ENCODE results near the gene LTBP2.
"Not testable (repeated sequence)": the region's sequence is repeated elsewhere in the genome, so short reads cannot be mapped to it uniquely, and the experiment has no call there.

The LTBP2 gene

GRCh38 chr14:74474376-74474775 lies 137.7 kb downstream of the LTBP2 start:
- DNase-seq: no peak

DNA sequence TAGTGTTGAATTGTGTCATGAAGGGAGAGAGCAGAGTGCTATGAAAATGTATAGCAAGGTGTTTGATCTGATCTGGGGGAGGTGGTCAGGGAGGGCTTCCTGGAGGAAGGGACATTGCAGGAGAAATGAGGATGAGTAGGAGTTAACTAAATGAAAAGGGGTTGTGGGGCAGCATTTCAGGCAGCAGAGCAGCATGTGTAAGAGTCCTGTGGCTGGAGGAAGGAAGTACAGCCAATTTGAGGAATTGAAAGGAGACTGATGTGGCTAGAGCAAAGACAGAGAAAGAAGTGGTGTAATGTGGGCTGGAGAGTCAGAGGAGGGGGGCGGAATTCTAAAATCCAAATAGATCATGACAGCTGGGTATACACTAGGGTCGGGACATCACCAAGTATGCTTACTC lies 139.4 kb downstream of the LTBP2 start:
- no peak for DNase-seq

DNA sequence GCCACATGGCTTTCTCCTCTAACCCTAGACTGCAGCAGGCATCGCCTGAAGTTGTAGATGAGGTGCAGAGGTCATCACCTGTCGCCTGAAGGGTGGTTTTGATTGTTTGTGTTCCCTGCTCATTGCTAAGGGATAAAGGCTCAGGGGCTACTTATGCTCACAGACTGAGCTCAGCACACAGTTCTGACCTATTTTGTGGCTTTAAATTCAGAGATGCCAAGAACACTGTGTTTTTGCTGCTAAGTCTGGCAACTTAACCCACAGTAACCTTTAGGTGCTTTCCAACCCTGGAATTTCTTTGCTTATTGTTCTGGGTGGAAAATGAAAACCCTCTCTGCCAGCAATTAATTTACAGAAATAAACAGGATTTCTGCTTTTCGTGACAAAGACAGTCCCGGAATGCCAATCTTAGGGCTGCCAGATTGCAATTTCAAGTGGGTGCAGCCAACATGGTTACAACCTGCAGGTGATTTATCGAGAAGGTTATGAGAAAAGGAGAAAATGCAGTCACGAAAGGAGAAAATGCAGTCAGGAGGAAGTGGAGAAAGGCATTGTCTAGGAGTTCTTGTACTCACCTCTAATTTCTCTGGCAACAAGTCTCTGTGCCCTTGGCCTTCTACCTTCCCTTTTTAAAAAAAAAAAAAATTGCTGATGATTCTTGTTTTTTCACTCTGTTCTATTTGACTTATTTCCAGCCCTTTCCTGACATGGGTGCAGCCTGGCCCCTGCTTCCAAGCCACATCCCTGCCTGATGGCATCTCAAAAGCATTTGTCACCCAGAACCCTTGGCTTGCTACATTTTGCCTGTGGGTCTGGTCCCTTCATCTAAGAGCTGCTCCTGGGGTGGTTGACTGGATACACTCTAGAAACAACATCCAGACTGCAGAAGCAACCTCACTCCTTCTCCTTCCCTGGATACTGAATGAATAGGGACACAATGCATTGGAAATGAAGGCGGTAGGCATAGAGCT lies 142.2 kb downstream of the LTBP2 start:
- DNase-seq: no peak

- DNase-seq: no peak
These were observed 143.5 kb downstream of the LTBP2 start for GRCh38 chr14:74468513-74468912.

GRCh38 chr14:74465335-74465734 lies 146.7 kb downstream of the LTBP2 start:
- DNase-seq: no peak

DNA sequence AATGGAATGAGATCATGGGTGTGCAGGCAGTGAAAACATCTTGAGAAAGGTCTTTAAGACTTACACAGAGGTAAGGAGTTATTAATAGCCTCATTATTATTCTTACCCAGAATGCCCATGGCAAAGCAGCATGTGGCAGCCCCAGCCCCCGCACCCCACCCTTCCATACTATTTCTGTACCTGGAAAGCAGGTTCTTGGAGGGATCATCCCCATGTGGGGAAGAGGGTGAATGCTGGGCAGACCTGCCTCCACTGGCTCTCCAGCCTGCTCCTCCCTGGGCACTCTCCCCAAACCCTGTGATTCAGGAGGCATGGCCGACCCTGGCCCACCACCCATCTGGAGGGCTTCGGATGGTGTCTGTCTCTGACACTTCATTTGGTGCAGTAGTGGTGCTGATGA lies 147.3 kb downstream of the LTBP2 start:
- no peak for DNase-seq

DNA sequence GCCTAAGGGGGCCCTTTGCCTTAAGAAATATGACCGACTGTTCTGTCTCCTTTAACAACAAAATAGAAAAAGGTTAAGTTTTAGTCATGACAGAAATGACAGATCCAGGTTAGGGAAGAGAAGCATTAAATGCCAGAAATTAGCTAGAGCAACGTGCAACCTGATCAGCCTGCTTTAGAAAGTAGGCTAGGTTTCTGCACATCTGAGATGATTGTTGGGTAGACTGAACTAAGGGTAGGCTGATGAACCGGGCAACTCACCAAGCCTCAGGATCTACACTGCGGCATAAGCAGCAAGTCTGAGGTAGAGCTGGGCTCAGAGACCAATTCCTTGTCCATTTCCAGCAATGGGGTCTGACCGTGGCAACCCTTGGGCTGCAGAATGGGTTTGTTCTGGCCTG lies 148.3 kb downstream of the LTBP2 start:
- no peak for DNase-seq

DNA sequence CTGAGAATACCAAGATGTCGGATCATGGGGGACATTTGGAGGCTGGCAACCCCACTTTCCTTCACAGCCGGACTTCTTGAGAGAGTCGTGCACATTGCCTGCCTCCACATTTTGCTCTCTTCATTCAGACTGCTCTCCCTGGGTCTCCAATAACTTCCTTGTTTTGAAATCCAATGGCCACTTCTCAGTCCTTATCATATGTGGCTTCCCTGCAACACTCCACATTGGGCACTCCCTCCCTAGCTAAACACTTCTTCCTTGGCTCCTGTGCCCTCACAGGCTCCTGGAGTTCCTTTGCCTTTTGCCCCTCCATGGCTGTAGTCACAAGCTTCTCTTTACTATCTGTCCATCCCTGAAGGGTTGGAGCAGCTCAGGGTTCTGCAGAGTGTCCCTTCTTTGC lies 149.0 kb downstream of the LTBP2 start:
- no peak for DNase-seq

DNA sequence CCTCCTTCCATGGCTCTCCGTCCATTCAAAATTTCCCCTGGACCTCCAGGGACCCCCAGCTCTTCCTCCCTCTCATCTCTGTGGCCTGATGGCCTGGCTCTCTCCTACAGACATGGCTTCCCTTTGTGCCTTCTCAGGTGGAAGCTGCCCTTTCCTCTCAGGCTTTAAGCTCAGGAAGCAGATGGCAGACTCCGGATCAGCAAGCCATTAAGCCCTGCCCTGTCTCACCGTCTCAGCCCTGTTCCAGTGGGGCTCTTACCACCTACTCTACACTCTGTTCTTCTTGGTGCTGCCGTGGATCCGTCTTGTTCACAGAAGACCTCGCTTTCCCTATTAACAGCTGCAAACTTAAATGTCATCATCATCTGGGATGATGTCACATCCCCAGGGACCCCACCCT lies 152.1 kb downstream of the LTBP2 start:
- no peak for DNase-seq

GRCh38 chr14:74459289-74459946 lies 152.6 kb downstream of the LTBP2 start:
- DNase-seq: no peak

DNA sequence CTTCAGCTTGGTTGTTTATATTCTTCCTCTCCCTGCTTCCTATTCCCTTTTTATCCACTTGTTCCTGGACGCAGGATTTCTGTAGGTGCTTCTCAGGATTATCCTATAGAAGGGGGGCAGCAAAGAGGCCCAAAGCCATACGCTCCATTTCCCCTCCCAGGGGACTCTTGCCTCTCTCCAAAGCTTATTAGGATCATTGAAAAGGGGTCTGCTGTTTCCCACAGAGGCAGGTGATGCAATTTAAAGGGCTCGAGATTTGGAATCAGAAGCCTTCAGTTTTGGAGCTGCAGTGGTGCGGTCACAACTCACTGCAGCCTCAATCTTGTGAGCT lies 154.5 kb downstream of the LTBP2 start:
- no peak for DNase-seq

GRCh38 chr14:74456684-74457564 lies 155.1 kb downstream of the LTBP2 start:
- no peak for DNase-seq

DNA sequence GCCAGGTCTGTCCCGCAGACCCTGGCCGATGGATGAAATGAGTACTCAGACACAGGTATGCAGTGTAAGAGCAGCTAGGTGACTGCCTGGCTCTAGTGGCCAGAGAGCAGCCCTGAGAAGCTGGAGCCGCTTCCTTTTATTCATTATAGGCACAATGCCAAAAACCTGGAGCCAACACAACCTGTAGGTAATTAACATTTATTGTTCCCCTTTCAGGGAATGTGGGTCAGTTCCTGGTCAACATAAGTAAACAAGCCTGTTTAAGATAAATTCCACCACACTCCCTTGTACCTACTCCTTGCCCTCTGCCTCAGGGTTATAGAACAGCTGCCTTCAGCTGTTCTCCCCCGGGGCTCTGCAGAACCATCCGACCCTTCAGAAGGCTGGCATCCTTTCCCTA lies 157.6 kb downstream of the LTBP2 start:
- not testable (repeated sequence) for DNase-seq
